ENCODE results near the gene PXN.

Gene PXN

GRCh38 chr12:120265473-120266179, at the start of gene PXN:
TSS of gene PXN (minus strand) at chr12:120265730. CDS start at chr12:120265629, 101 bp downstream.
- peak; percentile 63 for DNase-seq (ENCODE audit: low spot score)

DNA sequence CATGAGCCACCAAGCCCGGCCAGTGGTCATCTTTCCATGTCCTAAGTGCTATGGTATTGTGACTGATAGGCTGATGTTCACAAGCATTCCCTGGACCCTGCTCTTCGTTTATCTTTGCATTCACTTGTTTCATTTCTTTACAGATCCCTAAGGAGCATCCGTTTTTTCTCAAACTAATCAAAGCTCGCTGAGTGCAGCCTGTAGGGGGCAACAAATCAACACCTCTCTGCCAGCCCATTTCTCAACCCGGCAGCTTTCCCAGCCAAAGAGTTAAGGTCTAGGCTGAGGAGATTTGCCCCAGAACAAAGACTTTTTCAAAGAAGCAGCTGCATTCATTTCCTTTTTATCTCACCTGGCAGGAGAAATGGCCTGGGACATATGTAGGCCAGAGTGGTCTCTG, 48.7 kb upstream of the PXN start:
- no peak for DNase-seq (ENCODE audit: low spot score)

GRCh38 chr12:120301962-120302815, 36.7 kb upstream of the PXN start, which contains the start of gene SIRT4:
TSS of gene SIRT4 (plus strand) at chr12:120302321. CDS start at chr12:120303562, 1,241 bp downstream.
- peak; percentile 76 for DNase-seq (ENCODE audit: low spot score)

DNA sequence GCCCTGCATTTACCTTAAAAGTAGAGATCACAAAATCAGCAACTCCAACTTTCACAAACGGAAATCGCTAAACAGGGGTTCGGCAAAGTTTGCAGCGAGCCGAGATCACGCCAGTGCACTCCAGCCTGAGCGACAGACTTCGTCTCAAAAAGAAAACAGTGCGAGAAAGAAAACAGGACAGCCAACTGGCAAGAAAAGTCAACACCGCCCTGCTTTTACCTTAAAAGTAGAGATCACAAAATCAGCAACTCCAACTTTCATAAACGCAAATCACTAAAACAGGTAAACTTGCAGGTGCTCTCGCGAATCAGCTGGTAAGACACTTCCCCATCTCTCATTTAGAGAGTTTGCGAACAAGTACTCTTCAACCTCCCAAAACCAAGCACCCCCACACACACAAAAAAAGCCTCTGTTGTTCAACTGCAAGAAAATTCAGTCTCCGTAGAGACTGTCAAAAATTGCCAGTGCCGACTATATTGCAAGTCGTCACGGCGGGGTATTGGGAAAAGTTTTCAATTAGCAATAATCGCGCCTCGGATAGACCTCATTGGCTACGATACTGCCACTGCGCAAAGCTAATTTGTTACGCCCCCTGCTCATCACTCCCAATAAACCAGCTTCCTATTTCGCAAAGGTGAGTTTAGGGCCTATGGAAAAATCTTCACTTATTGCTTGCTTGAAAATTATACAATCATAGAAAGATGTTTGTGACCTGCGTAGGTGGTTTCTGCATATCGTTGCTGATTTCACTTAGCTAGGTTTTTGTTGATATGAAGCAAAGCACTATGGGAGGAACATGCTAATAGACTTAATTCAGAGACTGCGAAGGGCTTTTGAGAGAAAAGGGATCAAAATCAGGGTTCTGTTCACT, 27.4 kb upstream of the PXN start, which contains the start of gene RNU4-1:
Gene RNU4-1 (minus strand): TSS at position 577 of the 871 bp plus-strand sequence.
- no peak for DNase-seq (ENCODE audit: low spot score)

DNA sequence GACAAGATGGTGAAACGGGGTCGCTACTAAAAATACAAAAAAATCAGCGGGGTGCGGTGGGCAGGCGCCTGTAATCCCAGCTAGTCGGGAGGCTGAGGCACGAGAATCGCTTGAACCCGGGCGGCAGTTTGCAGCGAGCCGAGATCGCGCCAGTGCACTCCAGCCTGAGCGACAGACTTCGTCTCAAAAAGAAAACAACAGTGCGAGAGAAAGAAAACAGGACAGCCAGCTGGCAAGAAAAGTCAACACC, 26.8 kb upstream of the PXN start:
- DNase-seq (ENCODE audit: low spot score) = no peak

DNA sequence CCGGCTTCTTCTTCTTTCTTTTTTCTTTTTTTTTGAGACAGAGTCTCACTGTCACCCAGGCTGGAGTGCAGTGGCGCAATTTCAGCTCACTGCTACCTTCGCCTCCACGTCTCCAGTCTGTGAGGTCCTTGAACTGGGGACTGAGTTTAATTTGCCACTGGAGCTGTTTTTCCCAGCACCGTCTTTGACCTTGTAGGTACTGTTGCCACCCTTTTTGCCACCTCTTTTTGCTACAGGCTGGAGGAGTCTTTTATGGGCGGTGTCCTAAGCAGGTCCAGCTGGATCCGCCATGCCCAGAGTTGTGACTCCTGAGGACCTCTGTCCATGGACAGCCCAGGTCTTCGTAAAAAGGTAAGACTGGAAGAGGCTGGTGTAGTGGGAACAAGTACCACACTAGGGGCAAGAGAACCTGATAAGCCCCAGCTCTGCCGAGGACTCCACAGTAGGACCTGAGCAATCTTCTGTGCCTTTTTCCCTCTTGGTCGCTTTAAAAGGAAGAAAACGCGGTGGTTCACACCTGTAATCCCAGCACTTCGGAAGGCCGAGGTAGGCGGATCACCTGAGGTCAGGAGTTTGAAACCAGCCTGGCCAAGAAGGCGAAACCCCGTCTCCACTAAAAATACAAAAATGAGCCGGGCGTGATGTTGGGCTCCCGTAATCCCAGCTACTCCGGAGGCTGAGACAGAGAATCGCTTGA, 25.2 kb upstream of the PXN start:
- DNase-seq (ENCODE audit: low spot score) = no peak

GRCh38 chr12:120287491-120287890, 22.0 kb upstream of the PXN start:
- no peak for DNase-seq (ENCODE audit: low spot score)

DNA sequence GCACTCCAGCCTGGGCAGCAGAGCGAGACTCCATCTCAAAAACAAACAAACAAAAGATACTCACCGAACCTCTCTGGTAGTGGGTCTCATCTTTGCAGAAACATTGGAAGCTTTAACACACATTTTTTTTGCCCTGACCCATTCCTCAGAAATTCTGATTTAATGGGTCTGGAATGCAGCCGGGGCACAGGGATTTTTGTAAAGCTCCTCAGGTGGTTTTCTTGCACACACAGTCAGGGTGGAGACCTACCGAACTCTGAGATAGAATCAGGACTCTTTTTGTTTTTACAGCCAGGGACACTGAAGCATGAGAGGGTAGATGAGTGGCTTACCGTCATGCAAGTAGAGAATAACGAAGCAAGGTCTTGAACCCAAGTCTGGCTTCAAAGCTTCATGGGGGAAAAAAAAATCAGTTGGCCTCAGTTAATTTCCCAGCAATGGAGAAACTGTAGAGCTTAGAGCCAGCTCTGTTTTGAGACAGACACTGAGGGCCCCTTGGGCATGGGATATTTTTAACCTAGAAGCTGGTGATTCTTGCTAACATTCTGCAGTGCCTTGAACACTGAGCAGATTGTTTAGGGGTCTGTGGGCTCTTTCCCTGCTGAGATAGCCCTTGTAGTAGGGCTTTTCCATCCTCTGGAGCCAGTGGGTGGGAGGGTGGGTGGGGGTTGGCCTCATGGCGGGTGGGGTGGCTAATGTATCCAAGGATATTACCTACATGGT, 21.4 kb upstream of the PXN start:
- DNase-seq (ENCODE audit: low spot score) = no peak

DNA sequence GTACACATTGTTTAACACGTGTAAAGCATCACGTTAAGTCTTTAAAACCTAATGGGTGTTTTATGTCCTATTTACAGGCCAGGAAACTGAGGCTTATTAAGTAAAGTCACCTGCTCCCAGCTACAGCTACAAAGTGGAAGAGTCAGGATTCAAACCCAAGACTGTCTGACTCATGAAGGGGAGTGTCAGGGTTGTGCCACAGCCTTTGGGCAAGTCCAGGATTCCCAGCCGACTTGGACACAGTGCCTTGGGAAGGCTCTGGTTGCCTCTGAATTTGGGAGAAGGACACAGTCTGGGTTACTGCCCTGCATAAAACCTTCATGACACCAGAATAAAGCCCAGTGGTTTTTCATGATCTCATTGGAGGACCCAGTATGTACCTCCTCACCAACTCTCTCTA, 18.9 kb upstream of the PXN start:
- DNase-seq (ENCODE audit: low spot score) = no peak

DNA sequence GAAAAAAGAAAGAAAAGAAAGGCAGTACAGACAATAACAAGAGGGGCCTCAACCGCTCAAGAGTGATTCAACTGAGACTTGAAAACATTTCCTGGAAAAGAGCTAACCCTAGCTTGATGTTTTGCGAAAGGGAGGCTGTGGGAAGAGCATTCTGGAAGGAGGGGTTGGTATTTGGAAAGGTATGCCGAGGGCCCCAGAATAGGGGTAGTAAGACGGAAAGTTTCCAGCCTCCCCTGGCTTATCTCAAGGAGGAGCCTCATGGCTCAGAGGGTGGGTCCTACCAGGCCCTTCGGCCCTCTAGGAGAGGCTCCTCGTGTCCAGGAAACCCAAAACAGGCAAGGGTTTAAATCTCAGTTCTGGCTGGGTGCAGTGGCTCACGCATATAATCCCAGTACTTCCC, 17.8 kb upstream of the PXN start:
- no peak for DNase-seq (ENCODE audit: low spot score)

DNA sequence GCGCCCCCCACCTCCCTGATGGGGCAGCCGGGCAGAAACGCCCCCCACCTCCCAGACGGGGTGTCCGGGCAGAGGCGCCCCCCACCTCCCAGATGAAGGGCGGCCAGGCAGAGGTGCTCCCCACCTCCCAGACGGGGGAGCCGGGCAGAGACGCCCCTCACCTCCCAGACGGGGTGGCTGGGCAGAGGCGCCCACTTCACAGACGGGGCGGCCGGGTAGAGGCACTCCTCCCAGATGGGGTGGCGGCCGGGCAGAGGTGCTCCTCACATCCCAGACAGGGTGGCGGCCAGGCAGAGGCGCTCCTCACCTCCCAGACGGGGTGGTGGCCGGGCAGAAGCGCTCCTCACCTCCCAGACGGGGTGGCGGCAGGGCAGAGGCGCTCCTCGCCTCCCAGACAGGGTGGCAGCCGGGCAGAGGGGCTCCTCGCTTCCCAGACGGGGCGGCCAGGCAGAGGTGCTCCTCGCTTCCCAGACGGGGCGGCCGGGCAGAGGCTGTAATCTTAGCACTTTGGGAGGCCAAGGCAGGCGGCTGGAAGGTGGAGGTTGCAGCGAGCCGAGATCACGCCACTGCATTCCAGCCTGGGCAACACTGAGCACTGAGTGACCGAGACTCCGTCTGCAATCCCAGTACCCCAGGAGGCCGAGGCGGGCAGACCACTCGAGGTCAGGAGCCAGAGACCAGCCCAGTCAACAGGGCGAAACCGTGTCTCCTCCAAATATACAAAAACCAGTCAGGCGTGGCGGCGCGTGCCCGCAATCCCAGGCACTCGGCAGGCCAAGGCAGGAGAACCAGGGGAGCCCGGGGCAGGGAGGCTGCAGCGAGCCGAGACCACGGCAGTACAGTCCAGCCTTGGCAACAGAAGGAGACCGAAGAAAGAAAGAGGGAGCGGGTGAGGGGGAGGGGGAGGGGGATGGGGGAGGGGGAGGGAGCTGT, 12.9 kb upstream of the PXN start:
- DNase-seq (ENCODE audit: low spot score) = no peak

DNA sequence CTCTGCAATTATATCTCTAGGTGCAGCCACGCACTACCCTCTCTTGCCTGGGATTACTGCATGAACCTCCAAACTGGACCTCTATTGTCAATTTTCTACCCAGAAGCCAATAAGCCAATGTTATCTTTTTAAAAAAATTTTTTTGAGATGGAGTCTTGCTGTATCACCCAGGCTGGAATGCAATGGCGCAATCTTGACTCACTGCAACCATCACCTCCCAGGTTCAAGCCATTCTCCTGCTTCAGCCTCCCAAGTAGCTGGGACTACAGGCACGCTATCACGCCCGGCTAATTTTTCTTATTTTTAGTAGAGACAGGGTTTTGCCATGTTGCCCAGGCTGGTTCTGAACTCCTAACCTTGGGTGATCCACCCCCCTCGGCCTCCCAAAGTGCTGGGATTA, 11.2 kb upstream of the PXN start:
- DNase-seq (ENCODE audit: low spot score) = no peak

- DNase-seq (ENCODE audit: low spot score) = no peak
These were observed 2.2 kb upstream of the PXN start for GRCh38 chr12:120267736-120268135.

- no peak for DNase-seq (ENCODE audit: low spot score)
These were observed 795 bp upstream of the PXN start for GRCh38 chr12:120266180-120266870.

GRCh38 chr12:120264904-120265472, 542 bp downstream of the PXN start:
- DNase-seq (ENCODE audit: low spot score) = no peak

- DNase-seq (ENCODE audit: low spot score) = no peak
These were observed 1.2 kb downstream of the PXN start for GRCh38 chr12:120264086-120264903.

DNA sequence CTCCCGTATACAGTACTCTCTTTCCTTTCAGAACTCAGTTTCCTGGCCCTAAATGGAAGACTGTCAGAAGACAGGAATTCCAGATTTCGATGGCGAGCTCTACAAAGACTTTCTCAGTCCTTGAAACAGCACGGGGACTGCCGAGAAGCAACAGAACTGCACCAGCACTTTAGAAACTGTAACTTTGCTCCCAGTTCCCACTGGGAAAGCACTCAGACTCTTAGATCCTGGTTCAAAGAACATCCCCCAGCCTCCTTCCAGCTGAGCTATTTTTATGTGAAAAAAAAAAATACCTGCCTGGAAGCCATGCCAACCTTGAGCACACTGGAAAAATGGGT, 1.8 kb downstream of the PXN start:
- DNase-seq (ENCODE audit: low spot score) = no peak

Measured in HuH-7 (cell line).